ENCODE measurements around the gene CYP4F22. TPM values are rescaled to one million over a fixed set of nuclear protein-coding genes. Genes with fewer than 3 reads are reported as not detected.

CYP4F22 gene
- total and polyA plus RNA-seq, 2 of the 8 experiments (the other 6 are each of a cell fraction or from before 2014, with no cell fraction given) = not detected

- Histone ChIP-seq H2AFZ (ENCODE audit: low read length) (peak overlapping the region; percentile 82; the same call in 1 of the 2 replicates), H3K36me3 (ENCODE audit: control insufficient read depth in 2 of 4, insufficient read depth in 4 of 4, low read length in 3 of 4) (no peaks in the 10 kb centered on the region), H4K5ac (ENCODE audit: insufficient read length, low read depth, low read length) (no peak overlapping the region), H3K4me1 (replicated peaks in 1 of 4; ENCODE audit: control insufficient read depth in 3 of 4, insufficient read depth in 4 of 4, low read length in 3 of 4) (peaks cover 0 to 5% (median 2%) of the 10 kb centered on the region in 4 experiments; a peak in 2 of 7 replicates), H3K27me3 (replicated peaks in 1 of 4; ENCODE audit: control insufficient read depth in 3 of 4, extremely low read depth in 1 of 4, insufficient read depth in 3 of 4, low read length in 3 of 4) (peaks cover 15 to 29% (median 23%) of the 10 kb centered on the region in 4 experiments), H4K8ac (ENCODE audit: extremely low read depth, insufficient read depth, low read length) (peak overlapping the region; percentile 31; the same call in 1 of the 2 replicates), H4K20me1 (replicated peaks in 1 of 2; ENCODE audit: control insufficient read depth in 1 of 2, insufficient read depth in 2 of 2, low read length in 2 of 2) (peaks cover 3 to 8% of the 10 kb centered on the region in 2 experiments), H3K27ac (ENCODE audit: low read depth, low read length) (no peak overlapping the region), H3K4me2 (ENCODE audit: insufficient read depth in 1 of 2, low read depth in 2 of 2, low read length in 2 of 2) (peak overlapping the region; percentile 31 to 86), H2BK20ac (ENCODE audit: low read length) (no peak overlapping the region), H3K4me3 (ENCODE audit: extremely low read depth in 1 of 4, insufficient read depth in 2 of 4, low read depth in 3 of 4, low read length in 4 of 4) (peak overlapping the region; percentile 16 to 57 (median 23); a peak in 7 of 8 replicates), H3K9me3 (ENCODE audit: insufficient read depth in 2 of 2, low read depth in 1 of 2, low read length in 1 of 2) (peaks cover 2 to 11% of the 10 kb centered on the region in 2 experiments; a peak in 2 of 4 replicates), H3K23me2 (ENCODE audit: low read depth, low read length) (no peaks in the 10 kb centered on the region; the same call in 1 of the 2 replicates), H3K79me1 (ENCODE audit: low read depth, low read length) (no peaks in the 10 kb centered on the region), H4K91ac (replicated peaks; ENCODE audit: insufficient read length, low read length) (no peak overlapping the region), H2BK12ac (ENCODE audit: low read depth, low read length) (no peak overlapping the region), H3K14ac (ENCODE audit: insufficient read length) (no peak overlapping the region), H3K79me2 (ENCODE audit: control insufficient read depth in 1 of 2, insufficient read depth in 2 of 2, low read length in 2 of 2) (no peaks in the 10 kb centered on the region), H3K18ac (ENCODE audit: extremely low read depth, low read length) (no peak overlapping the region), H3K23ac (ENCODE audit: insufficient read length) (no peak overlapping the region), H3K56ac (replicated peaks; ENCODE audit: insufficient read length, low read depth, low read length) (no peak overlapping the region), H3K9ac (replicated peaks in 1 of 4; ENCODE audit: extremely low read depth in 1 of 4, low read depth in 3 of 4, low read length in 3 of 4) (no peak overlapping the region), H2AK5ac (ENCODE audit: low read depth, low read length) (no peak overlapping the region), H2BK15ac (ENCODE audit: low read length) (no peak overlapping the region), H3K4ac (replicated peaks; ENCODE audit: insufficient read length, low read depth, low read length) (no peak overlapping the region), H2BK120ac (replicated peaks; ENCODE audit: low read depth, low read length) (no peak overlapping the region), H2BK5ac (ENCODE audit: low read depth, low read length) (no peak overlapping the region)
- DNase-seq (ENCODE audit: low read depth in 1 of 2, low spot score in 2 of 2) = peak in 1 of 2 experiments; percentile 60
- WGBS, 2 experiments (ENCODE audit: extremely low coverage in 1 of 2, insufficient coverage in 1 of 2, insufficient read length in 1 of 2, insufficient replicate concordance in 2 of 2, low coverage in 1 of 2, low lambda C conversion rate in 2 of 2, missing lambda C conversion rate in 1 of 2) = 11% methylated on average over 38 of the region's 65 CpGs; no CpG with 5 or more reads in 1 of the 2 experiments
- TF ChIP-seq, protein P1, sequence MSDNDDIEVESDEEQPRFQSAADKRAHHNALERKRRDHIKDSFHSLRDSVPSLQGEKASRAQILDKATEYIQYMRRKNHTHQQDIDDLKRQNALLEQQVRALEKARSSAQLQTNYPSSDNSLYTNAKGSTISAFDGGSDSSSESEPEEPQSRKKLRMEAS (IDR thresholded peaks at IDR 0.05) = peak; percentile 83
- TF ChIP-seq SP1 (IDR thresholded peaks at IDR 0.05; ENCODE audit: low read depth, low read length) = no peak
- no peak for TF ChIP-seq POLR2AphosphoS5 (IDR thresholded peaks at IDR 0.05; ENCODE audit: low read depth, low read length)
- peak; percentile 56 for TF ChIP-seq E2F6 (IDR thresholded peaks at IDR 0.05)
- peak; percentile 75 for TF ChIP-seq KDM4A (IDR thresholded peaks at IDR 0.05; ENCODE audit: low read depth, low read length, severe bottlenecking)
- TF ChIP-seq GABPA (IDR thresholded peaks at IDR 0.05; ENCODE audit: borderline replicate concordance, insufficient read depth, low read length) = no peak
- TF ChIP-seq SUZ12 (IDR thresholded peaks at IDR 0.05; ENCODE audit: low read length) = peak; percentile 74
- peak; percentile 61 for TF ChIP-seq EZH2 (IDR thresholded peaks at IDR 0.05; ENCODE audit: low read depth, low read length, severe bottlenecking)
- no peak for FAIRE-seq
- CTCF ChIA-PET (ENCODE audit: partially characterized antibody) = interaction anchor here (1.7 kb wide), 1 partner anchor 50 kb away, joined by 5 read pairs; the partner anchor contains the start of gene AKAP8L
- POLR2A ChIA-PET (ENCODE audit: partially characterized antibody) = no interaction called here
These were observed 38.6 kb upstream of the CYP4F22 start for GRCh38 chr19:15469513-15470297.
